ENCODE data around the gene ZBTB22. TPM values are rescaled to one million over a fixed set of nuclear protein-coding genes. Genes with fewer than 3 reads are reported as not detected.
A peak's percentile ranks its signal among the peaks of the same experiment; 100 is the strongest.

The ZBTB22 gene
- total and polyA plus RNA-seq, 2 donors (not counting 1 experiment from before 2014, with no cell fraction given): 25.9 to 39.7 TPM

DNA sequence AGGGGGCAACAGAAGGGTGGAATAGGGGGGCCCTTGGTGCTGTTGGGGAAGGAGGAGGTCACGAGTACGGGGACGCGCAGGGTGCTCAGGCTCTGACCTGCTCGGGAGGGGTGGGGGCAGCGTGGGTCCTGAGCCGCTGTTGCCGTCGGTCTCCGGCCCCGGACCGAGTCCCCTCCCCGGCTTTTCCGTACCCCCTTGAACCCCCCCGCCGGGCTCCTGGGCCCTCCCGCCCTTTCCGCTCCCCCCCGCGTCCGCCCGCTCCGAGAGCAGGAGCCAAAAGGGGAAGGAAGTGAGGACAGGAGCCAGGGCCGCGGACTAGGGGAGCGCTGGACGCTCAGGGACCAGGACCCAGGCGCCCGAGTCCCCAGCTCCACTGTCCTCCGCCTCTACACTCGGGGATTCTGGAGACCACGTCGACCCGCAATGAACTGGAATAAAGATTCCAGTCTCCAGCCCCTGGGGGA is 18.7 kb downstream of the ZBTB22 start, which contains the start of gene RGL2:
RGL2 (minus strand) TSS at position 170 of the 464 bp plus-strand sequence. CDS start 332 bp downstream, outside the sequence.
- peaks cover 36% of the 10 kb centered on the region for H3K4me1 Mint-ChIP-seq
- TF ChIP-seq EZH2 (IDR thresholded peaks at IDR 0.05; ENCODE audit: borderline replicate concordance, insufficient read depth, low read depth, low read length, poor library complexity, severe bottlenecking): no peak
- TF ChIP-seq, protein P1, sequence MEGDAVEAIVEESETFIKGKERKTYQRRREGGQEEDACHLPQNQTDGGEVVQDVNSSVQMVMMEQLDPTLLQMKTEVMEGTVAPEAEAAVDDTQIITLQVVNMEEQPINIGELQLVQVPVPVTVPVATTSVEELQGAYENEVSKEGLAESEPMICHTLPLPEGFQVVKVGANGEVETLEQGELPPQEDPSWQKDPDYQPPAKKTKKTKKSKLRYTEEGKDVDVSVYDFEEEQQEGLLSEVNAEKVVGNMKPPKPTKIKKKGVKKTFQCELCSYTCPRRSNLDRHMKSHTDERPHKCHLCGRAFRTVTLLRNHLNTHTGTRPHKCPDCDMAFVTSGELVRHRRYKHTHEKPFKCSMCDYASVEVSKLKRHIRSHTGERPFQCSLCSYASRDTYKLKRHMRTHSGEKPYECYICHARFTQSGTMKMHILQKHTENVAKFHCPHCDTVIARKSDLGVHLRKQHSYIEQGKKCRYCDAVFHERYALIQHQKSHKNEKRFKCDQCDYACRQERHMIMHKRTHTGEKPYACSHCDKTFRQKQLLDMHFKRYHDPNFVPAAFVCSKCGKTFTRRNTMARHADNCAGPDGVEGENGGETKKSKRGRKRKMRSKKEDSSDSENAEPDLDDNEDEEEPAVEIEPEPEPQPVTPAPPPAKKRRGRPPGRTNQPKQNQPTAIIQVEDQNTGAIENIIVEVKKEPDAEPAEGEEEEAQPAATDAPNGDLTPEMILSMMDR (IDR thresholded peaks at IDR 0.05): no peak
- under 1% methylated on average over 26 of the region's 34 CpGs for WGBS (ENCODE audit: insufficient coverage)
- ChIA-PET POLR2A (interaction anchor here (0.6 to 3.3 kb wide), 13 partner anchors 9 to 1436 kb away, joined by 3 to 22 read pairs (median 8); partner anchors contain the start of genes B3GALT4, NEU1, PFDN6 and RPS18), CTCF (interaction anchor here (1.1 to 5.0 kb wide), 12 partner anchors 9 to 300 kb away, joined by 3 to 54 read pairs (median 5); partner anchors contain the start of genes B3GALT4, PFDN6, TAPBP and WDR46)
- peaks cover 15% of the 10 kb centered on the region for H3K79me2 ChIP-seq (ENCODE audit: control insufficient read depth, insufficient read depth, low read length)
- H3K27ac ChIP-seq (ENCODE audit: low read length in 2 of 2): peak within 1 kb of the TSS; percentile 86 to 91
- no peaks in the 10 kb centered on the region for H3K9me3 ChIP-seq (ENCODE audit: control extremely low read depth in 1 of 3, control insufficient read depth in 2 of 3, insufficient read depth in 1 of 3, low read length in 2 of 3)
- peaks cover 12 to 21% of the 10 kb centered on the region in 2 donors for H3K4me1 ChIP-seq (ENCODE audit: control insufficient read depth in 2 of 2, insufficient read depth in 2 of 2, low read length in 2 of 2)
- H3K4me3 ChIP-seq (ENCODE audit: control extremely low read depth in 1 of 5, extremely low read depth in 1 of 5, insufficient read depth in 1 of 5, low read depth in 2 of 5, low read length in 4 of 5): peak within 1 kb of the TSS; percentile 71 to 96 (median 79)
- H3K27ac Mint-ChIP-seq: peak within 1 kb of the TSS; percentile 99
- H3K27me3 ChIP-seq (replicated peaks in 1 of 4; ENCODE audit: control extremely low read depth in 1 of 4, control insufficient read depth in 3 of 4, insufficient read depth in 4 of 4, low read length in 3 of 4): no peaks in the 10 kb centered on the region
- no peak for DNase-seq
- peak within 1 kb of the TSS; percentile 65 for H2AFZ ChIP-seq (ENCODE audit: insufficient read depth, low read depth, low read length, poor library complexity, severe bottlenecking)
- H3K4me2 ChIP-seq (replicated peaks; ENCODE audit: low read depth, low read length, poor library complexity, severe bottlenecking): peak within 1 kb of the TSS; percentile 93
- no peaks in the 10 kb centered on the region for H3K27me3 Mint-ChIP-seq
- peaks cover 23% of the 10 kb centered on the region for H4K20me1 ChIP-seq (ENCODE audit: control insufficient read depth, insufficient read depth, low read length, poor library complexity, severe bottlenecking)
- H3K9ac ChIP-seq (ENCODE audit: low read length): peak within 1 kb of the TSS; percentile 84
- peak; percentile 58 for ATAC-seq (ENCODE audit: low read depth)
- intact Hi-C loops (cut with micrococcal nuclease): loop anchor here (1.0 to 2.0 kb wide), 10 partner anchors 10 to 112 kb away; partner anchors contain the start of genes B3GALT4, KIFC1, PFDN6 and PHF1
- H3K4me3 Mint-ChIP-seq: peak within 1 kb of the TSS; percentile 99
- H3K36me3 ChIP-seq (replicated peaks in 1 of 2; ENCODE audit: control extremely low read depth in 1 of 2, control insufficient read depth in 1 of 2, extremely low read depth in 1 of 2, insufficient read depth in 2 of 2, low read length in 1 of 2): peaks cover 2 to 53% of the 10 kb centered on the region in 2 experiments
- no peaks in the 10 kb centered on the region for H3K9me3 Mint-ChIP-seq (ENCODE audit: insufficient read depth)
